Measurements from ENCODE around the gene SETD4.

GRCh38 chr21:35984654-35985361 is 75.5 kb downstream of the SETD4 start:
- no peak for TF ChIP-seq CTCF (IDR thresholded peaks at IDR 0.05)
- TF ChIP-seq EZH2 (IDR thresholded peaks at IDR 0.05; ENCODE audit: borderline replicate concordance, insufficient read depth, low read depth, low read length, poor library complexity, severe bottlenecking), result no peak
